ENCODE data around the gene SH3GL1. TPM values are rescaled to one million over a fixed set of nuclear protein-coding genes. Genes with fewer than 3 reads are reported as not detected.

The SH3GL1 gene
- total and polyA plus RNA-seq, 7 donors: 28.5 to 47.4 (median 33.9) TPM

- peaks cover 0 to 57% (median 53%) of the 10 kb centered on the region in 4 donors for H3K4me1 ChIP-seq
- TF ChIP-seq CTCF (IDR thresholded peaks at IDR 0.05) (no peak), EP300 (IDR thresholded peaks at IDR 0.05) (no peak), POLR2A (IDR thresholded peaks at IDR 0.05) (no peak), POLR2AphosphoS5 (IDR thresholded peaks at IDR 0.05) (no peak)
- no peak for DNase-seq
- intact Hi-C loops (cut with DNase I): no loop called here
- 83 to 91% methylated on average over 11 of the region's 11 CpGs for WGBS, 2 donors
- peak overlapping the region in 1 of 4 donors; percentile 60 for H3K27ac ChIP-seq
- no peak overlapping the region for H3K4me3 ChIP-seq
- H3K9me3 ChIP-seq: no peaks in the 10 kb centered on the region
- H3K36me3 ChIP-seq: peaks cover 0 to 6% (median 0%) of the 10 kb centered on the region in 4 donors
- H3K27me3 ChIP-seq: no peaks in the 10 kb centered on the region
These were observed 21.5 kb downstream of the SH3GL1 start for GRCh38 chr19:4378886-4379285.

GRCh38 chr19:4376991-4377781 lies 23.2 kb downstream of the SH3GL1 start:
- WGBS, 2 donors: 88 to 90% methylated on average over 23 of the region's 23 CpGs
- H3K9me3 ChIP-seq: no peaks in the 10 kb centered on the region
- DNase-seq: peak; percentile 61
- H3K27me3 ChIP-seq: no peaks in the 10 kb centered on the region
- no peaks in the 10 kb centered on the region for H3K36me3 ChIP-seq
- intact Hi-C loops (cut with DNase I): no loop called here
- TF ChIP-seq POLR2AphosphoS5 (IDR thresholded peaks at IDR 0.05): no peak
- TF ChIP-seq CTCF (IDR thresholded peaks at IDR 0.05): no peak
- no peak for TF ChIP-seq POLR2A (IDR thresholded peaks at IDR 0.05)
- H3K4me1 ChIP-seq: peaks cover 0 to 73% (median 68%) of the 10 kb centered on the region in 4 donors
- H3K27ac ChIP-seq: peak overlapping the region; percentile 77 to 83 (median 82)
- H3K4me3 ChIP-seq: no peak overlapping the region

DNA sequence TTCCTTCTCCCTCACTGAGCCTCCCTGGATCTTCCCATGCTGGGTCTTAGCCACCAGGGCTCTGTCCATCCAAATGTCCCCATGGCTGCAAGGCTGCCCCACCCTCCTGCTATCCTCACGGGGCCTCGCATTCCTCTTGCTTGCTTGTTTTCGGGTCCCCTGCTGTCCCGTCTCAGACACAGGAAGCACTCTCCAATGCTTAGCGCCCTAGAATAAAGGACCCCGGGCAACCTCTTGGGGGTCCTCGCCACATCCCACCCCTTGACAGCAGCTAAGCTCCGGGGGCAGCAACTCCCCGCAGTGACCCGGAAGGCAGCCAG lies 23.7 kb downstream of the SH3GL1 start:
- no peaks in the 10 kb centered on the region for H3K27me3 ChIP-seq
- peak overlapping the region; percentile 77 to 83 (median 82) for H3K27ac ChIP-seq
- WGBS, 2 donors: 85 to 91% methylated on average over 10 of the region's 10 CpGs
- peaks cover 0 to 79% (median 70%) of the 10 kb centered on the region in 4 donors for H3K4me1 ChIP-seq
- no peak overlapping the region for H3K4me3 ChIP-seq
- intact Hi-C loops (cut with DNase I): no loop called here
- H3K9me3 ChIP-seq: no peaks in the 10 kb centered on the region
- TF ChIP-seq POLR2AphosphoS5 (IDR thresholded peaks at IDR 0.05) (no peak), EP300 (IDR thresholded peaks at IDR 0.05) (no peak), CTCF (IDR thresholded peaks at IDR 0.05) (no peak), POLR2A (IDR thresholded peaks at IDR 0.05) (no peak)
- no peaks in the 10 kb centered on the region for H3K36me3 ChIP-seq
- DNase-seq: no peak

DNA sequence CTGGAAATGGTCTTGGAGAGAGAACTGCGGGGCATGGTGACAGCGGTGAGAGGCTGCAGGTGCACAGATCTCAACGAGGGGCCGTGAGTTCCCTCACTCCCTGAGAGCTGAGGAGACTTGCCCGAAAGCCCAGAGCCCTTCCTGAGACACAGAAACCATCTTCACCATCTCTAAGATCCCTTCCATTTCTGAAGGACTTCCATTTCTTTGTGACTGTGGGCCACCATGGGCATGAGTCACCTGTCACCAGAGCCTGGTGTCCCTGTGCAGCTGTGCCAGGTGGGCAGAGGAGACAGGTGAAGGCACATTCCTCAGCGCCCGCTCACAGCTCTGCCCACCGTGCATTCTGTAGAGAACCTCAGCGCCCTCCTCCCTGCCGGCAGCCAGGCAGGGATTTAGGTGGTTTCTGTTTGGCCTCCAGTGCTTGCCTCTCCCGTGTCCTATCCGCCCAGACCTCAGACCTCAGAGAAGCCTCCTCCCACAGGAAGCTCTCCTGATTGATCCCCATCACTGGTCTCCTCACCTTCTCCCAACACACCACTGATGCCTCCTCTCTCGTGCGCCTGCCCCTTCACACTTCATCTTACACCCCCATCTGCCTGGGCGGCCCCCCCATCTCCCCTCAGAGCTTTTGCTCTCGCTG lies 24.2 kb downstream of the SH3GL1 start:
- no peaks in the 10 kb centered on the region for H3K27me3 ChIP-seq
- H3K4me3 ChIP-seq: no peak overlapping the region
- peak overlapping the region; percentile 77 to 83 (median 82) for H3K27ac ChIP-seq
- no peaks in the 10 kb centered on the region for H3K36me3 ChIP-seq
- no peak for DNase-seq
- intact Hi-C loops (cut with DNase I): no loop called here
- no peaks in the 10 kb centered on the region for H3K9me3 ChIP-seq
- peaks cover 0 to 83% (median 74%) of the 10 kb centered on the region in 4 donors for H3K4me1 ChIP-seq
- TF ChIP-seq POLR2A (IDR thresholded peaks at IDR 0.05) (no peak), CTCF (IDR thresholded peaks at IDR 0.05) (peak in 1 of 4 experiments; percentile 2), EP300 (IDR thresholded peaks at IDR 0.05) (no peak), POLR2AphosphoS5 (IDR thresholded peaks at IDR 0.05) (no peak)
- 71 to 86% methylated on average over 16 of the region's 16 CpGs for WGBS, 2 donors

Data from sigmoid colon (tissue), 7 donors.